ENCODE results near the gene ID4.

ID4 gene

DNA sequence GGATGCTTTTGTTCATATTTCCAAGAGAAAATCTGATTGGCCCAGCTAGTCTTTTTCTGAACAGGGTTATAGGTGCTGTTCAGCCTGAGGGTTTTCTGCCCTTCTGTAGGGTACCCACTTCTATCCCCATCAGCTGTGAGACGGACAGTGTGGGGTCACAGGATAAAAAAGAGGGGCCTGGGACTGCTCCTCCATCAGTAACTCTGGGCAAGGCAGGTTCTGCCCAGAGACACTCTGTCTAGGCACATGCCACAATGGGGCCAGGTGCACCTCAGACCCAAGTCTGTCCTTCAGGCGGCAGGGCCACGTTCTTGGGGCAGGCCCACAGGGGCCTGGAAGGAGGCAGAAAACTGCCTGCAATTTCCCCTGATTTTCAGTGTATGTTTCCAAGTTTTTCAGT is 20.0 kb downstream of the ID4 start:
- no peak for DNase-seq (ENCODE audit: low read depth in 2 of 3, low spot score in 1 of 3)

DNA sequence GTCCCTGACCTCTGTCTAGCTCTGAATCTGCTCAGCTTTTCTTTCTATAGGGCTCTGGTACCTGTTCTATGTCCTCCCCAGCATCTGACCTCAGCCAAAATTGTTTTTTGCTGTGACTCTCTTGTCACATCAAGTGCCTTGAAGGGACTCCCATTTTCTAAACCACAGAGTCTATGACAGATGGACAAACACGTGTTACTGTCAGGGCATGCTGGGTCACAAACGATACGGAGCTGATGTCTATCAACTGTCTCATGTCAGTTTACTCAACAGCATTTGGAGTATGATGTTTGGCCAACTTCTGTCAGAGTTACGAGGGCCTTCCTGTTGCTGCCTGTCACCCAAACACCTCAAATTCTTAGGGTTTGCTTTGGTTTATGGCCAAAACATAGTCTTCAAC is 20.5 kb downstream of the ID4 start:
- DNase-seq (ENCODE audit: low read depth in 2 of 3, low spot score in 1 of 3) = no peak

DNA sequence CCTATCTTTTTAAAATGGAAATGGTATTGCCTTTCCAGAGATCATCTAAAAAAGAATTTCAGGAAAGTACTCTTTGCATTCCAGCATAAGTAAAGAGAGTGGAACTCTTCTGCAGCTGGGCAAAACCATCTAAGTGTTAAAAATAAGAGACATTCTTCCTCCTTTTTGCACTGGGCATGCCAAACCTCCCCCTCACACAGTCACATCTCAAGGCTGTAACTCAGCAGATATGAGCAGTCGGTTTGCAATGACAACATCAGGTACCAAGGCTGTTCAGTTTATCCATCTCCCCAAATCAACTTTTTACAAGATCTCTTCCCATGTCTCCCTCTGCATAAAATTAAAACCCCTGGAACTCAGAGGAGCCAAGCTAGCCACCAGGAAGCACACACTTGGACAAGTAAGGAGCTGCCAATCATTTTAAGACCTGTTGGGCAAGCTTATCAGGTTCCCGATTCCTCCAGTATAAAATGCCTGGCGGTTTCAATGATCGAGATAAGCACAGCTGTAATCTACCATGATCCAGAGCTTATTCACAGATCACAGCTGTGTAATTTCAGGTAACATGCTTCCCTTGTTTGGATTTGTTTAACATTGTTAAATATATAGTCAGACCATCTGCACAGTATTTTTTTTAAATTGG is 23.2 kb downstream of the ID4 start:
- no peak for DNase-seq (ENCODE audit: low read depth in 2 of 3, low spot score in 1 of 3)

DNA sequence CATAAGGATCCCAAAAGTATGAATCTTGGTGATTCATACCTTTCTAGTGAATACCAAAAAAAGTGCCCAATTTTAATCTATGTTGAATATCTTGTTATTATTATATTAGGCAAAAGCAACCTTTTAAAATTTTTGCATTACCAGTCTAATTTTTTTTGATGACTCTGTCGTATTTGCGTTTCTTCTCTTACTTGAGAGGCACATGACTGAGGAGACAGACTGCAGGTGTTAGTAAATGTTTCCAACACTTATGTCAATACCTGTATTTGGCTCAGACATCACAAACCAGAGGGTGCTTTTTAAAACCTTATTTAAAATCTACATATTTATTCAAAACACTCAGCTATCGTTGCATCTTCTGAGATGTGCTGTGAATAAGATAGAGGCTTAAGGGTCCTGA is 27.1 kb downstream of the ID4 start:
- DNase-seq (ENCODE audit: low read depth in 2 of 3, low spot score in 1 of 3) = no peak

DNA sequence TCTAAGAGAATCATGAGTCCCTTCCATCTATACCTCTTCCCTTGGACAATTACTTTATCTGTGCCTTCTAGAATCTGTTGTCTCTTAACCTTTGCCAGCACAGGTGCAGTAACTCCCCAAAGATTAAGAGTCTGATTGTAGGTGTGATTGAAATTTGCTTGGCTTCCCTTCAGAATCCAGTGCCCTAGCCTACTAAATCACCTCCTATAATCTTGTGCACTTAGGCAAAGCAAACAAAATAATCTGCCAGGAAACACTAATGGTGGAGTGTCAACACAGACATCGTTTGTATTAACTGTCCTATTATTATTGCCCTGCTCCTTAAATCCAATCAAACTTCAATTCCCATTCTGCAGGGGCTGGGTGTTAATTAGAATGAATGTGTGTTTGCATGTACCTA is 28.0 kb downstream of the ID4 start:
- DNase-seq (ENCODE audit: low read depth in 2 of 3, low spot score in 1 of 3) = no peak

DNA sequence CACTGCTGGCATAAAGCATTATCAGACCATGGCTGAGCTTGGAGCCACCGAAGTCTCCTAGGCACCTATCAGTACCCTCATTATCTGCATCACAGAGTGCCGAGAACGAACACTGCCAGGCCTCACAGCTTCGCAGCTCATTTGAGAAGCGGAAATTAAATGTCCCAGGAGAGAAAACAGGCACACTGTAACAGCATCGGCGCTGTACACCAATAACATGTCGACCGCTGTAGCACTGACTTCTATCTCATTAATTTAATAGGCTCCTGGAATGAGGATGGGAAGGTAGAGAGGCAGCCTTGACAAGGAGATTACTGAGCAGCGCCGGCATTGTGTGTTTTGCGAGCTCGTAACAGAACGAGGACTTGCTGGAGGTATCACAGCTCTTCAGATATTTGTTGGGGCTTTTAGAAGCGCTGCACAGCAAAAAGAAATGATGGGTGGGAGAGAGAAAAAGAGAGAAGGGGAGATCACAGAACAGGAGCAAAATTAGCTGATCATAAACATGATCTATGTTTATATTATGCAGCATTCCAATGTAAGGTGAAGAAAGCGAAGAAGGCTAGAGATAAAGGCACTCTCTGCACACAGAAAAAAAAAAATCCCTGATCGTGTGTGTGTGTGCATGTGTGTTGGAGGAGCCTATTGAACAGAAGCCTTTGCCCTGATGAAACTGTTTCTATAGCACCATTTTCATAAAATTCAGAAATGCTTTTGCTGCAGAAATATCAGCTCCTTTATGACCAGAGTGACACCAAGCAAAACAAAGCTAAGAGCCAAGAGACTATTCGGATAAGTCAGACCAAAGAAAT is 29.2 kb downstream of the ID4 start:
- no peak for DNase-seq (ENCODE audit: low read depth in 2 of 3, low spot score in 1 of 3)

DNA sequence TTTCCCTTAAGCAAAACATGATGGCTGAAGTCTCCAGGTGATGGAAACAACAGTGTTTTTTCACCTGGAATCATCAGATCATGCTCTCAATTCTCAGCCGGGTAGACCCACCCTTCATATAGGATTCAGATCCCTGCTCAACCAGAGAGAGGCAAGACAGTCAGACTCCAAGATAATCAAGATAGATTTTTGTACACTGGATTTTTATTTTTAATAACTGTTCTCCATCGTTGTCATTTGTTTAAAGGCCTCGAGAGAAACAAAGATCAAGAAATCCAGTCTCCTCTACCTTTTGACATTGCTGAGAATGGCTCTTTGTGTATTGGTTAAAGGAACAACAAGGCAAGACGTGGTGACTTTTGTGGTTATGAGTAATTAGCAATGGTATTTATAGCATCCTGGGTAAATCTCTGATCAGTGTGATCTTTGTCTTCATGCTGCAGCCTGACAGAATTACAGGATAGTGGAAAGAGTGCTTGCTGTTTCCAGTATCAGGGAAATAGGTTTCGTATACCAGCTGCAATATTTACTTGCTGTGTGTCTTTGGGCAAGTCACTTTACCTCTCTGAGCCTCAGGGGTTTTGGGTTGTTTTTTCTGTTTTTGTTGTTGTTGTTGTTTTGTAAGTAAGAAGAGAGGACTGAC is 29.9 kb downstream of the ID4 start:
- DNase-seq (ENCODE audit: low read depth in 2 of 3, low spot score in 1 of 3) = no peak

DNA sequence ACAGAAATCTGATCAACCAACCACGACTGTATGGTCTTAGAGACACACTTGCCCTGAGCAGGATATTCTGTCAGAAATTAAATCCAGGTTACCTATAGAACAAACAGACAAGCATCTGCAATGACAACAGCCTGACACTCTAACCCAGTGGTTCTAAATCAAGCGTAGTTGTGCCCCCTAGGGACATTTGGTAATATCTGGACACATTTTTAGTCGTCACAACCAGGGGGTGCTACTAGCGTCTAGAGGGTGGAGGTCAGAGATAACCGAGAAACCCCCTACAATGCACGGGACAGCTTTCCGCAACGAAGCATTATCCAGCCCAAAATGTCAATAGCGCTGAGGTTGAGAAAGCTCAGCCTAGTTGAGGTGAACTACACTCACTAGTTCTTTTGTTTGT is 32.3 kb downstream of the ID4 start:
- DNase-seq (ENCODE audit: low read depth in 2 of 3, low spot score in 1 of 3) = no peak

DNA sequence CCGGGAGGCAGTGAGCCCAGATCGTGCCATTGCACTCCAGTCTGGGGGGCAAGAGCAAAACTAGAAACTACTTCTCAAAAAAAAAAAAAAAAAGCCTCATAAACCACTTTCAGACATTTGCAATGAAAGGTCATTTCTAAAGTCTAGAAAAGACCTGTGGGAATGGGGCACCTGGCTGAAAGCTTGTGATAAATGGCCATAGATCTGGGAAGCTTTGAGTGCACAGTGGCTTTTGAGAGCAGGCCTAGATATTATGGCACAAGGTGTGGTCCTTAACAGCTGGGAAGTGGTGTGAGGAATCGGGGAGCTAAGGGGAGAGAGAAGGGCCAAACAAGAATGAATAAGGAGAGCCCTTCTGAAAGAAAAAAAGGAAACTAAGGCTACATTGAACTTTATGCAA is 33.2 kb downstream of the ID4 start:
- DNase-seq (ENCODE audit: low read depth in 2 of 3, low spot score in 1 of 3) = no peak

DNA sequence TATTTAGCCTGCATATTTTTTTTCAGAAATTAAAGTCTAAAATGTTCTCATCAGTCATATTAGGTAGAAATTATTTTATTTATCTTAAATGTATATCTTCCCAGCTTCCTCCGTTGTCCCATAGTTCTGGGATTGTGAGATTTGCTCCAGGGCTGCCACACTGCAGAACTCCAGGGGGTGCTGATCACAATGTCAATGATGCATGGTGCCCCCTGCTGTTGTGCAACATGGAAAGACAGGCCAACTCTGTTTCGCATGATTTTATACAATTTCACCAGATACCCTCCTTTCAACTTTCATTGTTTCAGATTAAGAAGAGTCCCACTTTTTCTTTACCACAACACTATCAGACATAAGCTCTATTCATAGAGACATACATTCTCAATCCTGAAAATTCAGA is 35.9 kb downstream of the ID4 start:
- DNase-seq (ENCODE audit: low read depth in 2 of 3, low spot score in 1 of 3) = no peak

DNA sequence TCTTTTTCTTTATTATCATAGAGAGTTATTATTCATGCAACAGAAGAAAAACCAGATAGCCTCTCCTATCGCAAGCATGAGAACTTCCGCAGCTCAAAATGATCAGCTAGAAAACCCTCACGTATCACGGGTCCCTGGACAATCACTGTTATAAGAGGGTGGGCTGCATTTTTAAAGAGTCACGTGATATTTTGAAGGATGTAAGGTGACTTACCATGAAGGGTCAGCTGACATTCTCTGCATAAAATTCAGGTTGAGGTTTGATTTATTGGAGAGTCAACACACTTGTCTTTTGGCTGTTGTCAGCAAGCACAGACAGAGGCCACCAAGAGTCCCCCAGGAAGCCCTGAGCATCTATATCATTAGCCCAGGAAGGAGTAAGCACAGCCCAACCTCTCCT is 39.5 kb downstream of the ID4 start:
- no peak for DNase-seq (ENCODE audit: low read depth in 2 of 3, low spot score in 1 of 3)

DNA sequence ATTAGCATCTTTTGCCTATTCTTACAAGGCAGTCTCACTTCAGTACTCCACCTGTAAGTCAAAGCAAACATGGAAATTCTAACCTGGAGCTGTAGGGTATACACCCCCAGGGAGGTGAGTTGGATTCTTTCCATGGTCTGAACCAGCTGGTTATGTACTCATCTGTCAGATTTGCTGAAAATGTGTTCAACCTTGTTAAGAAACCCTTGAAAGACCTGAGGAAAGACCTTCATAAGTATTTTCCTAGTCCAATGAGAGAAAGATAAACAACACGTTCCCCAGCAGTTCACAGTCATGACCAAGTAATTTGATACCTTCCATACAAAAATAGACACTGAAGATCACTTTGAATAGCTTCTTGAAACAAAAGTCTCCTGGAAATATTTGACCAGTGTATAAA is 42.5 kb downstream of the ID4 start:
- DNase-seq (ENCODE audit: low read depth in 2 of 3, low spot score in 1 of 3) = no peak

DNA sequence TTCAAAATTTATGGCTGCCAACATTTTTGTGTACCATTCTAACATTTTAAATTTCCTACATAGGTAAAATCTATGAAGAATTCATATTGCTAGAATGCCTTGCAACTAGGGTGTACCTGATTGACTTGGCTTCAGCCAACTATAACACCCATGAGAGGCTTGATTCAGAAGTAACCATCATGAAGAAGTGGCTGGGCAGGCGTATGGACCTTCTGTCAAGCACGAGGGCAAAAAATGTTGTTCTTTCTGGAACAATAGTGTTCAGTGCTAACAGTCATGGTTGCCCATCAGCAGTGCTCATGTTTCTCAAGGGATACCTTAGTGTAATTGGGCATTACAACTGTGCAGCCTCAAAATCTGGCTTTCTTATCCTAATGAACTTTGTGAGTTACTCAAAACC is 42.9 kb downstream of the ID4 start:
- no peak for DNase-seq (ENCODE audit: low read depth in 2 of 3, low spot score in 1 of 3)

DNA sequence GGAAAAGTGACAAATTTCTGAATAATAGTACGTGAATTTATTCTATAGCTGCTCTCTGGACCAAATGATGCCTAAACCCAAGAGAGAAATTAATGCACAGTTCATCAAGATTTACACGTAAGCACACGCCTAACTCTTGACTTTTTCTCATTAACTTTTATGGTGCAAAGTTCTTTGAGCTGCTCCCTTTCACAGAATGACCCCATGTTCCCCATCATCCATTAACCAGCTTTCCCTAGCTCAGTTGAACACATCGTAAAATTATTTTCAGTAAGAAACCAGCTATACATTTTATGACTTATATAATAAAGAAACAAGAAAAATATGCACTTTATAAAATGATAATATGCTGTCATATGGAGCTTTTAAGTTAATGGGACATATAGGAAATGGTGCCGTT is 54.3 kb downstream of the ID4 start:
- DNase-seq (ENCODE audit: low read depth in 2 of 3, low spot score in 1 of 3) = no peak
